NCI-H1048 (cell line): ENCODE measurements around the gene PLEKHN1.
A peak's percentile ranks its signal among the peaks of the same experiment; 100 is the strongest.
"Not testable (repeated sequence)": the region's sequence is repeated elsewhere in the genome, so short reads cannot be mapped to it uniquely, and the experiment has no call there.

Source experiments
- DNase-seq: peaks from one replicate; lab custom pipeline; 2025; lab: John Stamatoyannopoulos, UW

Gene PLEKHN1

GRCh38 chr1:943545-944340, 22.5 kb upstream of the PLEKHN1 start:
- no peak for DNase-seq

GRCh38 chr1:944341-945325, 21.6 kb upstream of the PLEKHN1 start:
- no peak for DNase-seq

GRCh38 chr1:945688-946556, 20.4 kb upstream of the PLEKHN1 start:
- DNase-seq = no peak

GRCh38 chr1:946811-947210, 19.5 kb upstream of the PLEKHN1 start:
- DNase-seq = not testable (repeated sequence)

- no peak for DNase-seq
Observed at GRCh38 chr1:947958-948357, 18.3 kb upstream of the PLEKHN1 start.

- no peak for DNase-seq
Observed at GRCh38 chr1:950268-950667, 16.0 kb upstream of the PLEKHN1 start.

GRCh38 chr1:950881-951280, 15.4 kb upstream of the PLEKHN1 start:
- DNase-seq = no peak

- DNase-seq = no peak
Observed at GRCh38 chr1:951364-951763, 14.9 kb upstream of the PLEKHN1 start.

GRCh38 chr1:952201-952600, 14.1 kb upstream of the PLEKHN1 start:
- DNase-seq = no peak

- DNase-seq = no peak
Observed at GRCh38 chr1:952603-953002, 13.7 kb upstream of the PLEKHN1 start.

GRCh38 chr1:953524-954320, 12.6 kb upstream of the PLEKHN1 start:
- DNase-seq = no peak

- DNase-seq = no peak
Observed at GRCh38 chr1:954927-955326, 11.4 kb upstream of the PLEKHN1 start.

GRCh38 chr1:955474-955873, 10.8 kb upstream of the PLEKHN1 start:
- no peak for DNase-seq

- no peak for DNase-seq
Observed at GRCh38 chr1:956636-957035, 9.6 kb upstream of the PLEKHN1 start.

GRCh38 chr1:958823-959730, 7.2 kb upstream of the PLEKHN1 start, which contains the start of gene NOC2L:
TSS of gene NOC2L (minus strand) at chr1:959256. CDS start at chr1:959240, 16 bp downstream.
- peak; percentile 64 for DNase-seq

- no peak for DNase-seq
Observed at GRCh38 chr1:959731-960362, 6.4 kb upstream of the PLEKHN1 start.

GRCh38 chr1:960363-961131, 5.7 kb upstream of the PLEKHN1 start, which contains the start of gene KLHL17:
TSS of gene KLHL17 (plus strand) at chr1:960584. CDS start at chr1:960694, 110 bp downstream.
- no peak for DNase-seq

- DNase-seq = no peak
Observed at GRCh38 chr1:961132-961669, 5.1 kb upstream of the PLEKHN1 start.
